GM23248 (cell line): ENCODE data around the gene CNR2. TPM values are rescaled to one million over a fixed set of nuclear protein-coding genes. Genes with fewer than 3 reads are reported as not detected.
"Not testable (repeated sequence)": the region's sequence is repeated elsewhere in the genome, so short reads cannot be mapped to it uniquely, and the experiment has no call there.

Experiments
- DNase-seq: peaks from one replicate; pipeline ENCODE4 v3.0.0-alpha.2; 2015
- H2AFZ ChIP-seq: fragments of 200-600 bp; sonication (generic); 2 replicates; pipeline ENCODE4 v1.6.1; 2016; ENCODE audit warnings: antibody characterized with exemption
- H3F3A ChIP-seq: fragments of 200-600 bp; sonication (generic); 2 replicates; pipeline ENCODE4 v1.6.1; 2016; ENCODE audit warnings: mild to moderate bottlenecking, antibody characterized with exemption, mixed run types; ENCODE audit not compliant: insufficient read depth
- H3K27ac ChIP-seq: fragments of 200-600 bp; sonication (generic); 2 replicates; pipeline ENCODE4 v1.5.1; 2016; ENCODE audit warnings: mild to moderate bottlenecking
- H3K27me3 ChIP-seq: fragments of 200-600 bp; sonication (generic); replicated peaks from 2 replicates; pipeline ENCODE4 v1.6.1; 2016; ENCODE audit warnings: mild to moderate bottlenecking; ENCODE audit not compliant: insufficient read depth
- H3K36me3 ChIP-seq: fragments of 200-600 bp; sonication (generic); 2 replicates; pipeline ENCODE4 v1.6.1; 2016; ENCODE audit warnings: low read depth, mild to moderate bottlenecking
- H3K4me1 ChIP-seq: fragments of 200-600 bp; sonication (generic); 2 replicates; pipeline ENCODE4 v1.6.1; 2016; ENCODE audit warnings: mild to moderate bottlenecking; ENCODE audit not compliant: insufficient read depth
- H3K4me2 ChIP-seq: fragments of 200-600 bp; sonication (generic); one replicate; pipeline ENCODE4 v1.6.1; 2016; ENCODE audit warnings: mild to moderate bottlenecking; ENCODE audit not compliant: unreplicated experiment
- H3K4me3 ChIP-seq: fragments of 200-600 bp; sonication (generic); 2 replicates; pipeline ENCODE4 v1.5.1; 2016; ENCODE audit warnings: mild to moderate bottlenecking
- H3K79me2 ChIP-seq: fragments of 200-600 bp; sonication (generic); 2 replicates; pipeline ENCODE4 v1.6.1; 2016; ENCODE audit warnings: mild to moderate bottlenecking; ENCODE audit not compliant: insufficient read depth
- H3K9ac ChIP-seq: fragments of 200-600 bp; sonication (generic); 2 replicates; pipeline ENCODE4 v1.6.1; 2016; ENCODE audit warnings: mild to moderate bottlenecking
- H3K9me2 ChIP-seq: fragments of 200-600 bp; sonication (generic); 2 replicates; pipeline ENCODE4 v1.6.1; 2016; ENCODE audit warnings: mixed run types, mild to moderate bottlenecking, moderate library complexity; ENCODE audit not compliant: insufficient read depth
- H3K9me3 ChIP-seq: fragments of 200-600 bp; sonication (generic); one replicate; pipeline ENCODE4 v1.6.1; 2017; ENCODE audit warnings: low read depth
- H4K20me1 ChIP-seq: fragments of 200-600 bp; sonication (generic); 2 replicates; pipeline ENCODE4 v1.6.0; 2016; ENCODE audit not compliant: insufficient read depth
- EZH2 ChIP-seq: fragments of 200-600 bp; sonication (generic); IDR thresholded peaks from 2 replicates; pipeline ENCODE4 v1.6.1; 2018; ENCODE audit warnings: antibody characterized with exemption, mild to moderate bottlenecking; ENCODE audit not compliant: insufficient read depth, poor library complexity, severe bottlenecking
- EZH2phosphoT487 ChIP-seq: fragments of 200-600 bp; sonication (generic); IDR thresholded peaks from 2 replicates; pipeline ENCODE4 v1.6.1; 2018; ENCODE audit warnings: antibody characterized with exemption, moderate library complexity, mild to moderate bottlenecking, low read depth; ENCODE audit not compliant: insufficient read depth
- WGBS, 2 experiments: methylation state at CpG; one replicate each; pipeline ENCODE4 v1.1.6; 2015 to 2017; ENCODE audit warnings: low lambda C conversion rate in 2 of 2, low coverage in 1 of 2; ENCODE audit errors: missing lambda C conversion rate in 2 of 2; 5-methylcytosine and 5-hydroxymethylcytosine counted together
- in situ Hi-C: fragments of 300-500 bp; cut with MboI; formaldehyde crosslinking; loops from 2 replicates; pipeline ENCODE4 v1.15.0; 2020
- polyA plus RNA-seq: library from polyadenylated mRNA; unstranded; fragments of >200 nt; fragmentation: Nextera tagmentation; extraction: Ambion mirVana; gene quantifications from 2 replicates; pipeline ENCODE4 v1.2.1, GENCODE V29; 2016
- total RNA-seq: library from RNA; depleted of rRNA; stranded (reverse); fragments of >200 nt; shearing (Covaris generic); gene quantifications from 2 replicates; pipeline ENCODE4 v1.2.3, GENCODE V29; 2014

Gene CNR2
- total and polyA plus RNA-seq, 2 experiments from 2014 or later: not detected

GRCh38 chr1:23845163-23845562 is 68.0 kb downstream of the CNR2 start:
- Histone ChIP-seq H4K20me1 (no peaks in the 10 kb centered on the region), H3K4me2 (no peak overlapping the region), H3K9me2 (no peaks in the 10 kb centered on the region), H3K27ac (no peak overlapping the region), H3K27me3 (0 out of 2 replicates have a peak, but pooled peaks cover 11% of the 10 kb centered on the region), H3K9ac (no peak overlapping the region), H3K79me2 (no peaks in the 10 kb centered on the region), H3K4me1 (no peaks in the 10 kb centered on the region), H3K9me3 (no peaks in the 10 kb centered on the region), H3F3A (no peaks in the 10 kb centered on the region), H3K36me3 (no peaks in the 10 kb centered on the region), H2AFZ (no peak overlapping the region), H3K4me3 (no peak overlapping the region)
- in situ Hi-C loops: no loop called here
- peak; percentile 19 for DNase-seq
- 86 to 95% methylated on average over 2 of the region's 2 CpGs for WGBS, 2 experiments
- TF ChIP-seq EZH2 (no peak), EZH2phosphoT487 (no peak)

GRCh38 chr1:23843644-23844043 is 69.5 kb downstream of the CNR2 start:
- H3K27me3 ChIP-seq: 0 out of 2 replicates have a peak, but pooled peaks cover 11% of the 10 kb centered on the region
- no peaks in the 10 kb centered on the region for H4K20me1 ChIP-seq
- H3K79me2 ChIP-seq: no peaks in the 10 kb centered on the region
- no peak overlapping the region for H2AFZ ChIP-seq
- H3K9me3 ChIP-seq: no peaks in the 10 kb centered on the region
- H3K4me3 ChIP-seq: no peak overlapping the region
- H3K36me3 ChIP-seq: no peaks in the 10 kb centered on the region
- H3K27ac ChIP-seq: no peak overlapping the region
- peaks cover 4% of the 10 kb centered on the region; the same call in 1 of the 2 replicates for H3K4me1 ChIP-seq
- DNase-seq: no peak
- H3K9ac ChIP-seq: no peak overlapping the region
- 57 to 66% methylated on average over 5 of the region's 5 CpGs for WGBS, 2 experiments
- H3K4me2 ChIP-seq: no peak overlapping the region
- in situ Hi-C loops: no loop called here
- H3K9me2 ChIP-seq: no peaks in the 10 kb centered on the region
- no peak for TF ChIP-seq EZH2phosphoT487
- TF ChIP-seq EZH2: no peak
- H3F3A ChIP-seq: no peaks in the 10 kb centered on the region

GRCh38 chr1:23838401-23838866 is 74.7 kb downstream of the CNR2 start:
- Histone ChIP-seq H3F3A (no peaks in the 10 kb centered on the region), H3K4me1 (peaks cover 4% of the 10 kb centered on the region; the same call in 1 of the 2 replicates), H3K4me3 (peak overlapping the region; percentile 64), H3K27ac (no peak overlapping the region), H3K27me3 (0 out of 2 replicates have a peak, but pooled peaks cover 9% of the 10 kb centered on the region), H3K9me3 (no peaks in the 10 kb centered on the region), H4K20me1 (no peaks in the 10 kb centered on the region), H3K79me2 (no peaks in the 10 kb centered on the region), H3K9ac (peak overlapping the region; percentile 34), H3K36me3 (no peaks in the 10 kb centered on the region), H2AFZ (peak overlapping the region; percentile 64), H3K4me2 (peak overlapping the region; percentile 67), H3K9me2 (no peaks in the 10 kb centered on the region)
- DNase-seq: peak; percentile 72
- TF ChIP-seq EZH2: no peak
- no peak for TF ChIP-seq EZH2phosphoT487
- in situ Hi-C loops: no loop called here
- 1 to 2% methylated on average over 17 to 21 of the region's 21 CpGs for WGBS, 2 experiments

GRCh38 chr1:23837908-23838307 is 75.3 kb downstream of the CNR2 start:
- peak overlapping the region; percentile 64 for H2AFZ ChIP-seq

GRCh38 chr1:23836037-23836436 is 77.1 kb downstream of the CNR2 start:
- no peak overlapping the region for H3K4me3 ChIP-seq
- no peak overlapping the region for H3K27ac ChIP-seq
- no peak for TF ChIP-seq EZH2
- TF ChIP-seq EZH2phosphoT487: no peak
- H3K9me3 ChIP-seq: no peaks in the 10 kb centered on the region
- no peak overlapping the region for H3K9ac ChIP-seq
- no peaks in the 10 kb centered on the region for H3K27me3 ChIP-seq
- no peaks in the 10 kb centered on the region for H3F3A ChIP-seq
- H2AFZ ChIP-seq: no peak overlapping the region
- no peaks in the 10 kb centered on the region for H3K9me2 ChIP-seq
- H3K4me2 ChIP-seq: no peak overlapping the region
- no peaks in the 10 kb centered on the region for H4K20me1 ChIP-seq
- DNase-seq: no peak
- WGBS, 2 experiments: 29 to 39% methylated on average over 3 of the region's 3 CpGs
- no peaks in the 10 kb centered on the region for H3K36me3 ChIP-seq
- H3K4me1 ChIP-seq: peaks cover 4% of the 10 kb centered on the region; the same call in 1 of the 2 replicates
- no peaks in the 10 kb centered on the region for H3K79me2 ChIP-seq
- in situ Hi-C loops: no loop called here

More at GRCh38 chr1:23837908-23838307, 75.3 kb downstream of the CNR2 start:
- H3K9ac ChIP-seq: no peak overlapping the region
- in situ Hi-C loops: no loop called here
- 0 out of 2 replicates have a peak, but pooled peaks cover 6% of the 10 kb centered on the region for H3K27me3 ChIP-seq
- peak; percentile 10 for DNase-seq
- H3K9me2 ChIP-seq: no peaks in the 10 kb centered on the region
- no peaks in the 10 kb centered on the region for H3K9me3 ChIP-seq
- H3K27ac ChIP-seq: no peak overlapping the region
- peak overlapping the region; percentile 64 for H3K4me3 ChIP-seq
- H3F3A ChIP-seq: no peaks in the 10 kb centered on the region
- TF ChIP-seq EZH2 (no peak), EZH2phosphoT487 (no peak)
- peaks cover 4% of the 10 kb centered on the region; the same call in 1 of the 2 replicates for H3K4me1 ChIP-seq
- no peaks in the 10 kb centered on the region for H3K79me2 ChIP-seq
- no peaks in the 10 kb centered on the region for H4K20me1 ChIP-seq
- H3K36me3 ChIP-seq: no peaks in the 10 kb centered on the region
- 17 to 19% methylated on average over 12 of the region's 13 CpGs for WGBS, 2 experiments
- H3K4me2 ChIP-seq: peak overlapping the region; percentile 67

- H3K9me3 ChIP-seq, H3K4me1 ChIP-seq, H3K27ac ChIP-seq, H3K9ac ChIP-seq, H3K4me2 ChIP-seq, in situ Hi-C loops, H3F3A ChIP-seq, DNase-seq, H4K20me1 ChIP-seq, H2AFZ ChIP-seq, H3K36me3 ChIP-seq, H3K4me3 ChIP-seq, H3K9me2 ChIP-seq, H3K27me3 ChIP-seq, H3K79me2 ChIP-seq: not testable (repeated sequence)
- WGBS, 2 experiments: 70 to 84% methylated on average over 6 of the region's 6 CpGs
These were observed 79.0 kb downstream of the CNR2 start for GRCh38 chr1:23834156-23834555.
